H1 (cell line): ENCODE measurements around the gene TLL1. TPM values are rescaled to one million over a fixed set of nuclear protein-coding genes. Genes with fewer than 3 reads are reported as not detected.

Experiments
- CTCF ChIA-PET: fragments of 300-600 bp; sonication (Branson Sonifier 250); formaldehyde crosslinking; loops from one replicate; lab custom pipeline; 2021; ENCODE audit not compliant: partially characterized antibody; lab: Charles Lee
- POLR2A ChIA-PET: fragments of 300-600 bp; sonication (Branson Sonifier 250); formaldehyde crosslinking; loops from one replicate; lab custom pipeline; 2021; ENCODE audit warnings: inconsistent platforms; ENCODE audit not compliant: partially characterized antibody; lab: Charles Lee
- DNase-seq, 2 experiments: peaks; one replicate each; pipeline versions ENCODE4 v3.0.0 to v3.0.0-alpha.2; 2010 to 2022; ENCODE audit warnings: low spot score in 2 of 2, low read depth in 1 of 2, mixed read lengths in 1 of 2
- FAIRE-seq: peaks from 2 replicates; lab custom pipeline; 2011; peaks lifted over from hg19 to GRCh38; lab: Jason Lieb, UNC
- H2AFZ ChIP-seq: 2 replicates; pipeline ENCODE4 v1.8.1; 2012; ENCODE audit warnings: low read length, inconsistent platforms
- H2AK5ac ChIP-seq: 2 replicates; pipeline ENCODE4 v1.6.1; 2013; ENCODE audit warnings: low read depth, low read length
- H2BK120ac ChIP-seq: replicated peaks from 2 replicates; pipeline ENCODE3; 2013; ENCODE audit warnings: low read depth, low read length, inconsistent platforms
- H2BK12ac ChIP-seq: 2 replicates; pipeline ENCODE4 v1.6.1; 2013; ENCODE audit warnings: low read depth, low read length
- H2BK15ac ChIP-seq: 2 replicates; pipeline ENCODE4 v1.6.1; 2013; ENCODE audit warnings: low read length
- H2BK20ac ChIP-seq: 2 replicates; pipeline ENCODE4 v1.6.1; 2013; ENCODE audit warnings: low read length
- H2BK5ac ChIP-seq: 2 replicates; pipeline ENCODE4 v1.6.1; 2013; ENCODE audit warnings: low read depth, low read length
- H3K14ac ChIP-seq: 2 replicates; pipeline ENCODE4 v1.6.1; 2013; ENCODE audit warnings: inconsistent platforms; ENCODE audit not compliant: insufficient read length
- H3K18ac ChIP-seq: 2 replicates; pipeline ENCODE4 v1.6.1; 2013; ENCODE audit warnings: low read length; ENCODE audit errors: extremely low read depth
- H3K23ac ChIP-seq: 2 replicates; pipeline ENCODE4 v1.6.1; 2013; ENCODE audit warnings: inconsistent platforms; ENCODE audit not compliant: insufficient read length
- H3K23me2 ChIP-seq: 2 replicates; pipeline ENCODE4 v1.6.1; 2013; ENCODE audit warnings: low read depth, low read length
- H3K27ac ChIP-seq: 2 replicates; pipeline ENCODE4 v1.6.1; 2011; ENCODE audit warnings: low read depth, low read length, inconsistent platforms
- H3K27me3 ChIP-seq, 4 experiments: replicated peaks in 1 of 4; 1 replicate in 1 of 4; 2 replicates in 3 of 4; pipeline versions ENCODE4 v1.6.1 to v1.8.1; 2011 to 2013; ENCODE audit warnings: low read length in 3 of 4, mild to moderate bottlenecking in 3 of 4, inconsistent platforms in 2 of 4, mixed read lengths in 2 of 4, moderate library complexity in 1 of 4; ENCODE audit not compliant: control insufficient read depth in 3 of 4, insufficient read depth in 3 of 4; ENCODE audit errors: extremely low read depth in 1 of 4
- H3K36me3 ChIP-seq, 4 experiments: 2 replicates each; pipeline versions ENCODE4 v1.6.1 to v1.8.1; 2011 to 2013; ENCODE audit warnings: mild to moderate bottlenecking in 4 of 4, low read length in 3 of 4, moderate library complexity in 2 of 4, control low read depth in 1 of 4, inconsistent platforms in 1 of 4; ENCODE audit not compliant: insufficient read depth in 4 of 4, control insufficient read depth in 2 of 4
- H3K4ac ChIP-seq: replicated peaks from 2 replicates; pipeline ENCODE3; 2013; ENCODE audit warnings: low read length, low read depth, mixed read lengths, inconsistent platforms; ENCODE audit not compliant: insufficient read length
- H3K4me1 ChIP-seq, 4 experiments: replicated peaks in 1 of 4; 1 replicate in 1 of 4; 2 replicates in 3 of 4; pipeline versions ENCODE4 v1.6.1 to v1.8.1; 2011 to 2013; ENCODE audit warnings: low read length in 3 of 4, inconsistent platforms in 2 of 4, mixed read lengths in 1 of 4; ENCODE audit not compliant: insufficient read depth in 4 of 4, control insufficient read depth in 3 of 4
- H3K4me2 ChIP-seq, 2 experiments: 2 replicates each; pipeline versions ENCODE4 v1.6.1 to v1.8.1; 2011 to 2013; ENCODE audit warnings: low read depth in 2 of 2, low read length in 2 of 2, control low read depth in 1 of 2, inconsistent platforms in 1 of 2, mild to moderate bottlenecking in 1 of 2; ENCODE audit not compliant: insufficient read depth in 1 of 2
- H3K4me3 ChIP-seq, 4 experiments: fragments of 200-600, 300-600 bp in 1 of 4; sonication (generic), shearing (Covaris generic), sonication (Bioruptor Twin) in 1 of 4; 2 replicates each; pipeline versions ENCODE4 v1.5.1 to v1.8.1; 2011 to 2016; ENCODE audit warnings: low read length in 4 of 4, low read depth in 3 of 4, control low read depth in 2 of 4, inconsistent platforms in 2 of 4, mild to moderate bottlenecking in 2 of 4, mixed read lengths in 1 of 4, moderate library complexity in 1 of 4; ENCODE audit not compliant: insufficient read depth in 2 of 4; ENCODE audit errors: extremely low read depth in 1 of 4
- H3K56ac ChIP-seq: replicated peaks from 2 replicates; pipeline ENCODE3; 2013; ENCODE audit warnings: low read depth, mild to moderate bottlenecking, mixed read lengths, low read length, inconsistent platforms; ENCODE audit not compliant: insufficient read length
- H3K79me1 ChIP-seq: 2 replicates; pipeline ENCODE4 v1.6.1; 2013; ENCODE audit warnings: low read depth, low read length, control low read depth
- H3K79me2 ChIP-seq, 2 experiments: 2 replicates each; pipeline versions ENCODE4 v1.6.1 to v1.8.1; 2012 to 2013; ENCODE audit warnings: low read length in 2 of 2, mild to moderate bottlenecking in 2 of 2, inconsistent platforms in 1 of 2; ENCODE audit not compliant: insufficient read depth in 2 of 2, control insufficient read depth in 1 of 2
- H3K9ac ChIP-seq, 4 experiments: replicated peaks in 1 of 4; 1 replicate in 1 of 4; 2 replicates in 3 of 4; pipeline versions ENCODE4 v1.6.1 to v1.8.1; 2011 to 2013; ENCODE audit warnings: low read depth in 3 of 4, low read length in 3 of 4, control low read depth in 2 of 4, mild to moderate bottlenecking in 2 of 4, moderate library complexity in 2 of 4, inconsistent platforms in 1 of 4; ENCODE audit errors: extremely low read depth in 1 of 4
- H3K9me3 ChIP-seq, 2 experiments: 2 replicates each; pipeline versions ENCODE4 v1.6.1 to v1.8.1; 2012 to 2013; ENCODE audit warnings: mild to moderate bottlenecking in 2 of 2, moderate library complexity in 2 of 2, control low read depth in 1 of 2, inconsistent platforms in 1 of 2, low read depth in 1 of 2, low read length in 1 of 2, mixed read lengths in 1 of 2; ENCODE audit not compliant: insufficient read depth in 2 of 2
- H4K20me1 ChIP-seq, 2 experiments: replicated peaks in 1 of 2; 2 replicates each; pipeline versions ENCODE3 to v1.8.1; 2011 to 2013; ENCODE audit warnings: inconsistent platforms in 2 of 2, low read length in 2 of 2, mild to moderate bottlenecking in 1 of 2; ENCODE audit not compliant: insufficient read depth in 2 of 2, control insufficient read depth in 1 of 2
- H4K5ac ChIP-seq: 2 replicates; pipeline ENCODE4 v1.6.1; 2013; ENCODE audit warnings: low read length, low read depth, mixed read lengths, inconsistent platforms; ENCODE audit not compliant: insufficient read length
- H4K8ac ChIP-seq: 2 replicates; pipeline ENCODE4 v1.8.0; 2013; ENCODE audit warnings: mild to moderate bottlenecking, moderate library complexity, low read length, inconsistent platforms; ENCODE audit not compliant: insufficient read depth; ENCODE audit errors: extremely low read depth
- H4K91ac ChIP-seq: replicated peaks from 2 replicates; pipeline ENCODE3; 2013; ENCODE audit warnings: low read length, mixed read lengths, inconsistent platforms; ENCODE audit not compliant: insufficient read length
- ASH2L ChIP-seq: fragments of 200-600, 300-600 bp; sonication (generic); IDR thresholded peaks from one replicate; pipeline ENCODE4 v1.7.1; 2017; ENCODE audit warnings: low read length
- EP300 ChIP-seq, 2 experiments: IDR thresholded peaks; 1 replicate in 1 of 2; 2 replicates in 1 of 2; pipeline ENCODE4 v1.6.1; 2011 to 2012; ENCODE audit warnings: low read depth in 2 of 2, low read length in 2 of 2, mild to moderate bottlenecking in 2 of 2, borderline replicate concordance in 1 of 2, inconsistent platforms in 1 of 2, moderate library complexity in 1 of 2
- GABPA ChIP-seq: IDR thresholded peaks from 2 replicates; pipeline ENCODE4 v1.6.1; 2011; ENCODE audit warnings: mild to moderate bottlenecking, low read length, moderate library complexity, borderline replicate concordance; ENCODE audit not compliant: insufficient read depth
- KDM1A ChIP-seq: fragments of 200-600, 300-600 bp; sonication (generic); IDR thresholded peaks from 2 replicates; pipeline ENCODE4 v1.7.1; 2016; ENCODE audit warnings: mild to moderate bottlenecking, low read length, borderline replicate concordance
- POLR2AphosphoS5 ChIP-seq: IDR thresholded peaks from 2 replicates; pipeline ENCODE4 v1.6.1; 2011; ENCODE audit warnings: low read depth, low read length
- RFX5 ChIP-seq: IDR thresholded peaks from 2 replicates; pipeline ENCODE4 v1.6.1; 2011; ENCODE audit warnings: low read depth, low read length, improper control_type of control experiment, borderline replicate concordance
- SAP30 ChIP-seq: fragments of 300-600 bp; sonication (generic); IDR thresholded peaks from 2 replicates; pipeline ENCODE4 v1.7.1; 2012; ENCODE audit warnings: low read length, moderate library complexity, mild to moderate bottlenecking, inconsistent platforms; ENCODE audit not compliant: insufficient read depth, insufficient replicate concordance
- SIN3A ChIP-seq, 2 experiments: IDR thresholded peaks in 1 of 2; conservative IDR thresholded peaks in 1 of 2; 2 replicates each; pipeline ENCODE4 v1.6.1; 2011 to 2012; ENCODE audit warnings: low read length in 2 of 2, improper control_type of control experiment in 1 of 2, low read depth in 1 of 2, mild to moderate bottlenecking in 1 of 2
- SP1 ChIP-seq: IDR thresholded peaks from 2 replicates; pipeline ENCODE4 v1.6.1; 2011; ENCODE audit warnings: low read depth, low read length
- SP4 ChIP-seq: IDR thresholded peaks from 2 replicates; pipeline ENCODE4 v1.6.1; 2012; ENCODE audit warnings: low read length, inconsistent platforms
- TCF12 ChIP-seq: IDR thresholded peaks from 2 replicates; pipeline ENCODE4 v1.6.1; 2011; ENCODE audit warnings: low read depth, mild to moderate bottlenecking, low read length
- WGBS, 2 experiments: shearing (Covaris generic) in 1 of 2; methylation state at CpG; one replicate each; pipeline versions ENCODE4 v1.1.6 to v1.1.7; 2013 to 2015; ENCODE audit warnings: low lambda C conversion rate in 2 of 2, mixed read lengths in 2 of 2, inconsistent platforms in 1 of 2, low coverage in 1 of 2, missing lambda C conversion rate in 1 of 2; ENCODE audit not compliant: insufficient replicate concordance in 2 of 2, insufficient coverage in 1 of 2, insufficient read length in 1 of 2; ENCODE audit errors: extremely low coverage in 1 of 2, missing lambda C conversion rate in 1 of 2; 5-methylcytosine and 5-hydroxymethylcytosine counted together
- polyA plus RNA-seq, 7 experiments: library from polyadenylated mRNA; depleted of rRNA in 3 of 7; stranded (reverse) in 5 of 7; unstranded in 2 of 7; fragments of >200 nt in 5 of 7; fragments of 200-250 nt in 2 of 7; gene quantifications; 1 replicate in 5 of 7; 2 replicates in 1 of 7; 4 replicates in 1 of 7; pipeline versions ENCODE4 v1.2.1 to v1.2.3, GENCODE V29; 2011 to 2013; ENCODE audit warnings: missing spikeins in 2 of 7, mixed read lengths in 2 of 7
- total RNA-seq: library from RNA; stranded (reverse); fragmentation: NEBNext Ultra II Directional; extraction: Animal tissue kit (Norgen Biotek cat#: 25700); gene quantifications from 2 replicates; pipeline ENCODE4 v1.2.1, GENCODE V29; 2021
- TF ChIP-seq, protein P1 (sequence below), 3 experiments: IDR thresholded peaks; 1 replicate in 2 of 3; 2 replicates in 1 of 3; pipeline versions ENCODE4 v1.5.1 to v1.6.1; 2011; ENCODE audit warnings: low read length in 3 of 3, mild to moderate bottlenecking in 3 of 3, inconsistent platforms in 2 of 3, low read depth in 1 of 3, moderate library complexity in 1 of 3; ENCODE audit not compliant: insufficient read depth in 1 of 3; ENCODE audit errors: control extremely low read depth in 1 of 3

The TLL1 gene
- total and polyA plus RNA-seq, 2 of the 8 experiments (the other 6 are each of a cell fraction or from before 2014, with no cell fraction given): 0.18 to 1.1 TPM

- Histone ChIP-seq H3K9me3 (peaks cover 0 to 3% of the 10 kb centered on the region in 2 experiments; a peak in 1 of 4 replicates), H4K8ac (no peak overlapping the region), H3K4me2 (no peak overlapping the region), H3K23me2 (no peaks in the 10 kb centered on the region), H3K4me3 (no peak overlapping the region), H2BK120ac (no peak overlapping the region), H3K18ac (no peak overlapping the region), H3K4ac (no peak overlapping the region), H4K20me1 (no peaks in the 10 kb centered on the region), H2BK20ac (no peak overlapping the region), H3K14ac (no peak overlapping the region), H3K79me1 (no peaks in the 10 kb centered on the region), H3K27ac (no peak overlapping the region), H2AFZ (no peak overlapping the region), H3K9ac (no peak overlapping the region), H4K5ac (no peak overlapping the region), H3K36me3 (no peaks in the 10 kb centered on the region), H3K56ac (no peak overlapping the region), H2BK5ac (no peak overlapping the region), H2BK15ac (no peak overlapping the region), H3K23ac (no peak overlapping the region), H2BK12ac (no peak overlapping the region), H3K4me1 (no peaks in the 10 kb centered on the region), H2AK5ac (no peak overlapping the region), H4K91ac (no peak overlapping the region), H3K79me2 (no peaks in the 10 kb centered on the region), H3K27me3 (no peaks in the 10 kb centered on the region)
- POLR2A ChIA-PET: no interaction called here
- no peak for FAIRE-seq
- CTCF ChIA-PET: no interaction called here
- no peak for DNase-seq
- WGBS, 2 experiments: 90% methylated on average over 2 of the region's 2 CpGs; no CpG with 5 or more reads in 1 of the 2 experiments
- no peak for TF ChIP-seq SIN3A (conservative IDR thresholded peaks at IDR 0.05 in 1 of 2, IDR thresholded peaks at IDR 0.05 in 1 of 2; ENCODE audit: low read depth in 1 of 2, low read length in 2 of 2)
- no peak for TF ChIP-seq SP1
- no peak for TF ChIP-seq POLR2AphosphoS5
- TF ChIP-seq, protein P1, sequence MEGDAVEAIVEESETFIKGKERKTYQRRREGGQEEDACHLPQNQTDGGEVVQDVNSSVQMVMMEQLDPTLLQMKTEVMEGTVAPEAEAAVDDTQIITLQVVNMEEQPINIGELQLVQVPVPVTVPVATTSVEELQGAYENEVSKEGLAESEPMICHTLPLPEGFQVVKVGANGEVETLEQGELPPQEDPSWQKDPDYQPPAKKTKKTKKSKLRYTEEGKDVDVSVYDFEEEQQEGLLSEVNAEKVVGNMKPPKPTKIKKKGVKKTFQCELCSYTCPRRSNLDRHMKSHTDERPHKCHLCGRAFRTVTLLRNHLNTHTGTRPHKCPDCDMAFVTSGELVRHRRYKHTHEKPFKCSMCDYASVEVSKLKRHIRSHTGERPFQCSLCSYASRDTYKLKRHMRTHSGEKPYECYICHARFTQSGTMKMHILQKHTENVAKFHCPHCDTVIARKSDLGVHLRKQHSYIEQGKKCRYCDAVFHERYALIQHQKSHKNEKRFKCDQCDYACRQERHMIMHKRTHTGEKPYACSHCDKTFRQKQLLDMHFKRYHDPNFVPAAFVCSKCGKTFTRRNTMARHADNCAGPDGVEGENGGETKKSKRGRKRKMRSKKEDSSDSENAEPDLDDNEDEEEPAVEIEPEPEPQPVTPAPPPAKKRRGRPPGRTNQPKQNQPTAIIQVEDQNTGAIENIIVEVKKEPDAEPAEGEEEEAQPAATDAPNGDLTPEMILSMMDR (IDR thresholded peaks at IDR 0.05; ENCODE audit: control extremely low read depth in 1 of 3, insufficient read depth in 1 of 3, low read depth in 1 of 3, low read length in 3 of 3): no peak
- TF ChIP-seq ASH2L: no peak
- TF ChIP-seq GABPA: no peak
- TF ChIP-seq KDM1A: no peak
- TF ChIP-seq TCF12: no peak
- no peak for TF ChIP-seq SAP30
- no peak for TF ChIP-seq EP300 (IDR thresholded peaks at IDR 0.05; ENCODE audit: borderline replicate concordance in 1 of 2, low read depth in 2 of 2, low read length in 2 of 2)
- no peak for TF ChIP-seq RFX5
- TF ChIP-seq SP4: no peak
Observed at GRCh38 chr4:165828928-165829327, 44.1 kb upstream of the TLL1 start.
